Vagina (tissue), 2 donors: ENCODE measurements around the gene BCAS1.

Experiments used
- CTCF ChIP-seq, 3 experiments: fragments of 450-650 bp in 2 of 3; fragments of 200-600 bp in 1 of 3; sonication (generic) in 1 of 3; IDR thresholded peaks; one replicate each; pipeline ENCODE4 v1.5.1; 2017 to 2019; ENCODE audit warnings: antibody characterized with exemption in 3 of 3, mild to moderate bottlenecking in 2 of 3, moderate library complexity in 2 of 3
- POLR2A ChIP-seq, 2 donors: fragments of 450-650 bp; IDR thresholded peaks; one replicate each; pipeline ENCODE4 v1.6.1; 2017; ENCODE audit warnings: antibody characterized with exemption in 2 of 2, mild to moderate bottlenecking in 2 of 2, moderate library complexity in 2 of 2

GRCh38 chr20:53914781-53915445 is 155.5 kb downstream of the BCAS1 start:
- TF ChIP-seq POLR2A (IDR thresholded peaks at IDR 0.05) = no peak
- peak in 1 of 3 experiments; percentile 7 for TF ChIP-seq CTCF (IDR thresholded peaks at IDR 0.05)
